K562 (cell line): ENCODE data around the gene RPL7A. TPM values are rescaled to one million over a fixed set of nuclear protein-coding genes. Genes with fewer than 3 reads are reported as not detected.

Experiments
- ADNP ChIP-seq: fragments of 200-800 bp; sonication (Bioruptor generic); IDR thresholded peaks from 2 replicates; pipeline ENCODE4 v1.6.1; 2016; ENCODE audit warnings: missing genetic modification characterization, missing compliant biosample characterization
- FOXM1 ChIP-seq, 2 experiments: fragments of 450-650 bp in 1 of 2; sonication (generic) in 1 of 2; formaldehyde crosslinking in 1 of 2; IDR thresholded peaks; 2 replicates each; pipeline versions ENCODE4 v1.6.1 to v1.9.0; 2017 to 2022; ENCODE audit warnings: low read depth in 2 of 2, mild to moderate bottlenecking in 2 of 2, missing genetic modification reagents in 1 of 2, moderate library complexity in 1 of 2
- HDAC1 ChIP-seq, 2 experiments: fragments of 450-650 bp; IDR thresholded peaks; 2 replicates each; pipeline ENCODE4 v1.6.1; 2016 to 2017; ENCODE audit warnings: inconsistent platforms in 1 of 2, mild to moderate bottlenecking in 1 of 2, moderate library complexity in 1 of 2
- HMG20B ChIP-seq: fragments of 250-450 bp; sonication (Bioruptor Pico); IDR thresholded peaks from 2 replicates; pipeline ENCODE4 v1.5.0; 2021; ENCODE audit warnings: mild to moderate bottlenecking
- MBD2 ChIP-seq: sonication (generic); IDR thresholded peaks from 2 replicates; pipeline ENCODE4 v1.6.1; 2016; ENCODE audit warnings: low read depth, borderline replicate concordance
- MXI1 ChIP-seq: IDR thresholded peaks from 2 replicates; pipeline ENCODE4 v1.6.1; 2011; ENCODE audit warnings: low read depth, mild to moderate bottlenecking, improper control_type of control experiment, low read length
- NCOA6 ChIP-seq: fragments of 450-650 bp; IDR thresholded peaks from 2 replicates; pipeline ENCODE4 v1.6.1; 2017; ENCODE audit warnings: mild to moderate bottlenecking
- POU5F1 ChIP-seq: fragments of 150-350 bp; IDR thresholded peaks from 2 replicates; pipeline ENCODE4 v1.6.1; 2014; ENCODE audit warnings: borderline replicate concordance, low read length, low read depth, mild to moderate bottlenecking; ENCODE audit not compliant: partially characterized antibody
- PPARD ChIP-seq: fragments of 250-450 bp; sonication (Bioruptor Pico); IDR thresholded peaks from 2 replicates; pipeline ENCODE4 v1.8.0; 2022; ENCODE audit warnings: inconsistent platforms, mild to moderate bottlenecking, moderate library complexity
- RBFOX2 ChIP-seq: fragments of 200-400 bp; formaldehyde crosslinking; IDR thresholded peaks from 2 replicates; pipeline ENCODE4 v1.6.1; 2017; ENCODE audit warnings: low read depth, mild to moderate bottlenecking, low read length, moderate library complexity
- SIN3B ChIP-seq: fragments of 450-650 bp; IDR thresholded peaks from 2 replicates; pipeline ENCODE4 v1.6.1; 2017; ENCODE audit warnings: low read depth, mild to moderate bottlenecking, moderate library complexity
- SRSF7 ChIP-seq: fragments of 200-400 bp; formaldehyde crosslinking; optimal IDR thresholded peaks from 2 replicates; pipeline ENCODE3; 2017; ENCODE audit warnings: mild to moderate bottlenecking, low read depth, low read length
- TAF15 ChIP-seq: fragments of 200-400 bp; formaldehyde crosslinking; IDR thresholded peaks from 2 replicates; pipeline ENCODE4 v1.6.1; 2017; ENCODE audit warnings: mild to moderate bottlenecking, low read depth, low read length, moderate library complexity
- ZEB2 ChIP-seq: fragments of 450-650 bp; IDR thresholded peaks from 2 replicates; pipeline ENCODE4 v1.6.1; 2016
- ZKSCAN3 ChIP-seq: fragments of 250-450 bp; sonication (Bioruptor Pico); IDR thresholded peaks from 2 replicates; pipeline ENCODE4 v1.4.0; 2020
- ZNF24 ChIP-seq: fragments of 450-650 bp; IDR thresholded peaks from 2 replicates; pipeline ENCODE4 v1.6.1; 2016
- ZNF3 ChIP-seq: fragments of 250-450 bp; sonication (Bioruptor Pico); IDR thresholded peaks from 2 replicates; pipeline ENCODE4 v1.5.0; 2021; ENCODE audit warnings: mild to moderate bottlenecking, moderate library complexity
- ZNF76 ChIP-seq: fragments of 250-450 bp; sonication (Bioruptor Pico); IDR thresholded peaks from 2 replicates; pipeline ENCODE4 v1.4.0; 2020; ENCODE audit warnings: mild to moderate bottlenecking, moderate library complexity, borderline replicate concordance
- polyA plus RNA-seq, 8 experiments: library from polyadenylated mRNA; depleted of rRNA in 4 of 8; stranded (reverse) in 5 of 8; unstranded in 3 of 8; fragments of >200 nt; fragmentation: Nextera tagmentation in 2 of 8; fragmentation: Illumina TruSeq in 1 of 8; extraction: Ambion mirVana in 2 of 8; extraction: Trizol in 1 of 8; gene quantifications; 2 replicates each; pipeline versions ENCODE4 v1.2.1 to v1.2.3, GENCODE V29; 2011 to 2014; ENCODE audit warnings: inconsistent platforms in 1 of 8, missing spikeins in 1 of 8
- total RNA-seq, 7 experiments: library from RNA; depleted of rRNA in 6 of 7; stranded (reverse); fragments of >200 nt in 6 of 7; fragmentation: Illumina TruSeq in 2 of 7; extraction: Trizol in 2 of 7; gene quantifications; 2 replicates each; pipeline versions ENCODE4 v1.2.1 to v1.2.3, GENCODE V29; 2011 to 2021; ENCODE audit warnings: low replicate concordance in 1 of 7
- TF ChIP-seq, protein P1 (sequence below), 2 experiments: fragments of 450-650 bp; IDR thresholded peaks; 2 replicates each; pipeline ENCODE4 v1.6.1; 2016; ENCODE audit warnings: mild to moderate bottlenecking in 2 of 2, borderline replicate concordance in 1 of 2, low read depth in 1 of 2, moderate library complexity in 1 of 2
- TF ChIP-seq, protein P2 (sequence below): sonication (generic); formaldehyde crosslinking; IDR thresholded peaks from 2 replicates; pipeline ENCODE4 v1.8.1; 2023; ENCODE audit warnings: mild to moderate bottlenecking, missing genetic modification reagents

RPL7A gene
- total and polyA plus RNA-seq, 9 of the 15 experiments (the other 6 are each of a cell fraction or from before 2014, with no cell fraction given) = 1,935 to 3,760 (median 2,652) TPM

GRCh38 chr9:133356391-133357091 is 8.5 kb downstream of the RPL7A start, which contains the start of the genes SURF1 and SURF2 (continued):
- TF ChIP-seq, protein P1, sequence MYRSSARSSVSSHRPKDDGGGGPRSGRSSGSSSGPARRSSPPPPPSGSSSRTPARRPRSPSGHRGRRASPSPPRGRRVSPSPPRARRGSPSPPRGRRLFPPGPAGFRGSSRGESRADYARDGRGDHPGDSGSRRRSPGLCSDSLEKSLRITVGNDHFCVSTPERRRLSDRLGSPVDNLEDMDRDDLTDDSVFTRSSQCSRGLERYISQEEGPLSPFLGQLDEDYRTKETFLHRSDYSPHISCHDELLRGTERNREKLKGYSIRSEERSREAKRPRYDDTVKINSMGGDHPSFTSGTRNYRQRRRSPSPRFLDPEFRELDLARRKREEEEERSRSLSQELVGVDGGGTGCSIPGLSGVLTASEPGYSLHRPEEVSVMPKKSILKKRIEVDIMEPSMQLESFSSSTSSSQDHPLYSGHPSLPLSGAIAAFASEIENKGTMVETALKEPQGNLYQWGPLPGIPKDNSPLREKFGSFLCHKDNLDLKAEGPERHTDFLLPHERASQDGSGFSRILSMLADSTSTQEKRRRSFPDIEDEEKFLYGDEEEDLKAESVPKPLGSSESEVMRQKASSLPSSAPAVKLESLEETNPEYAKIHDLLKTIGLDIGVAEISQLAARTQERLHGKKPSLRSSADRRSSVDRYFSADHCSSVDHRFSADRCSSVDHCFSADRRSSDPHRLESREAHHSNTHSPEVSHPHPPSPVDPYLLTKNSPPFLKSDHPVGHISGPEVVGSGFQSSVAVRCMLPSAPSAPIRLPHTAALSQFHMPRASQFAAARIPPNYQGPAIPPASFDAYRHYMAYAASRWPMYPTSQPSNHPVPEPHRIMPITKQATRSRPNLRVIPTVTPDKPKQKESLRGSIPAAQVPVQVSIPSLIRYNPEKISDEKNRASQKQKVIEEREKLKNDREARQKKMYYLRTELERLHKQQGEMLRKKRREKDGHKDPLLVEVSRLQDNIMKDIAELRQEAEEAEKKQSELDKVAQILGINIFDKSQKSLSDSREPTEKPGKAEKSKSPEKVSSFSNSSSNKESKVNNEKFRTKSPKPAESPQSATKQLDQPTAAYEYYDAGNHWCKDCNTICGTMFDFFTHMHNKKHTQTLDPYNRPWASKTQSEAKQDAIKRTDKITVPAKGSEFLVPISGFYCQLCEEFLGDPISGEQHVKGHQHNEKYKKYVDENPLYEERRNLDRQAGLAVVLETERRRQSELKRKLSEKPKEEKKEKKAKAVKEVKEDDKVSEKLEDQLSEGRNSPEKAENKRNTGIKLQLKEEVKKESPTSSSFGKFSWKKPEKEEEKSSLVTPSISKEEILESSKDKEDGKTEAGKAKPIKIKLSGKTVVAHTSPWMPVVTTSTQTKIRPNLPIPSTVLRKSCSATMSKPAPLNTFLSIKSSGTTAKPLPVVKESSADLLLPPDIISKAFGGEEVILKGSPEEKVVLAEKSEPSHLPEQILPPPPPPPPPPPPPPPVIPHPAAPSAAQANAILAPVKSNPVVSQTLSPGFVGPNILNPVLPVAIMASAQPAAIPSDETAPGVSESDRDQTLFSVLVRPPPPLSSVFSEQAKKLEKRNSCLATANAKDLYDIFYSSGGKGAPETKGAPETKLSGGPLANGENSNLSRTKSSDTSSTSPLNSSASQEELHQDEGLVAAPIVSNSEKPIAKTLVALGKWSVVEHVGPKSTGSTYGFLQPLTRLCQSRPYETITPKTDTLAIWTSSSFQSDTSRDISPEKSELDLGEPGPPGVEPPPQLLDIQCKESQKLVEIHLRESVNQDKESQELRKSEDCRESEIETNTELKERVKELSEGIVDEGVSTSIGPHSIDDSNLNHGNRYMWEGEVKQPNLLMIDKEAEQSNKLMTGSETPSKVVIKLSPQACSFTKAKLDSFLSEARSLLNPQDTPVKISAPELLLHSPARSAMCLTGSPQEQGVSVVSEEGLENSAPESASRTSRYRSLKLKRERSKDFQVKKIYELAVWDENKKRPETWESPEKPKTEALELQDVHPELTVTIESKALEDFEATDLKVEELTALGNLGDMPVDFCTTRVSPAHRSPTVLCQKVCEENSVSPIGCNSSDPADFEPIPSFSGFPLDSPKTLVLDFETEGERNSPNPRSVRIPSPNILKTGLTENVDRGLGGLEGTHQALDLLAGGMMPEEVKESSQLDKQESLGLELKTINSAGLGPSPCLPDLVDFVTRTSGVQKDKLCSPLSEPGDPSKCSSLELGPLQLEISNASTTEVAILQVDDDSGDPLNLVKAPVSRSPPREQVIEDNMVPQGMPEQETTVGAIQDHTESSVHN (IDR thresholded peaks at IDR 0.05; ENCODE audit: borderline replicate concordance in 1 of 2, low read depth in 1 of 2) = no peak
- TF ChIP-seq ZEB2 = peak; percentile 82
- TF ChIP-seq TAF15 = no peak
- no peak for TF ChIP-seq SRSF7
- TF ChIP-seq HMG20B (CRISPR knock-in tag) = no peak
- TF ChIP-seq NCOA6 = no peak
- TF ChIP-seq MBD2 = no peak; the same call in 1 of the 2 replicates
- TF ChIP-seq PPARD (CRISPR knock-in tag) = no peak
- peak; percentile 84 for TF ChIP-seq RBFOX2
- no peak for TF ChIP-seq ADNP (tag)
- TF ChIP-seq, protein P2, sequence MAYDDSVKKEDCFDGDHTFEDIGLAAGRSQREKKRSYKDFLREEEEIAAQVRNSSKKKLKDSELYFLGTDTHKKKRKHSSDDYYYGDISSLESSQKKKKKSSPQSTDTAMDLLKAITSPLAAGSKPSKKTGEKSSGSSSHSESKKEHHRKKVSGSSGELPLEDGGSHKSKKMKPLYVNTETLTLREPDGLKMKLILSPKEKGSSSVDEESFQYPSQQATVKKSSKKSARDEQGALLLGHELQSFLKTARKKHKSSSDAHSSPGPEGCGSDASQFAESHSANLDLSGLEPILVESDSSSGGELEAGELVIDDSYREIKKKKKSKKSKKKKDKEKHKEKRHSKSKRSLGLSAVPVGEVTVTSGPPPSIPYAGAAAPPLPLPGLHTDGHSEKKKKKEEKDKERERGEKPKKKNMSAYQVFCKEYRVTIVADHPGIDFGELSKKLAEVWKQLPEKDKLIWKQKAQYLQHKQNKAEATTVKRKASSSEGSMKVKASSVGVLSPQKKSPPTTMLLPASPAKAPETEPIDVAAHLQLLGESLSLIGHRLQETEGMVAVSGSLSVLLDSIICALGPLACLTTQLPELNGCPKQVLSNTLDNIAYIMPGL (CRISPR knock-in tag) = no peak
- TF ChIP-seq ZNF3 (CRISPR knock-in tag) = no peak
- TF ChIP-seq ZNF24 = no peak
- TF ChIP-seq FOXM1 (IDR thresholded peaks at IDR 0.05; ENCODE audit: low read depth) = no peak
- TF ChIP-seq FOXM1 (CRISPR knock-in tag; IDR thresholded peaks at IDR 0.05; ENCODE audit: low read depth) = no peak
- TF ChIP-seq SIN3B = peak; percentile 88
- no peak for TF ChIP-seq ZNF76 (CRISPR knock-in tag)
- peak; percentile 62; the same call in 1 of the 2 replicates for TF ChIP-seq MXI1
- peak in 1 of 2 experiments; percentile 97; a peak in 3 of 4 replicates for TF ChIP-seq HDAC1 (IDR thresholded peaks at IDR 0.05)
- no peak for TF ChIP-seq ZKSCAN3 (CRISPR knock-in tag)
- no peak for TF ChIP-seq POU5F1
